Fibroblast of skin of right biceps (primary cell): ENCODE measurements around the gene FBXO46.
A peak's percentile ranks its signal among the peaks of the same experiment; 100 is the strongest.

ENCODE experiments used
- DNase-seq: peaks from one replicate; pipeline ENCODE4 v3.0.0-alpha.2; 2013

Gene FBXO46, protein sequence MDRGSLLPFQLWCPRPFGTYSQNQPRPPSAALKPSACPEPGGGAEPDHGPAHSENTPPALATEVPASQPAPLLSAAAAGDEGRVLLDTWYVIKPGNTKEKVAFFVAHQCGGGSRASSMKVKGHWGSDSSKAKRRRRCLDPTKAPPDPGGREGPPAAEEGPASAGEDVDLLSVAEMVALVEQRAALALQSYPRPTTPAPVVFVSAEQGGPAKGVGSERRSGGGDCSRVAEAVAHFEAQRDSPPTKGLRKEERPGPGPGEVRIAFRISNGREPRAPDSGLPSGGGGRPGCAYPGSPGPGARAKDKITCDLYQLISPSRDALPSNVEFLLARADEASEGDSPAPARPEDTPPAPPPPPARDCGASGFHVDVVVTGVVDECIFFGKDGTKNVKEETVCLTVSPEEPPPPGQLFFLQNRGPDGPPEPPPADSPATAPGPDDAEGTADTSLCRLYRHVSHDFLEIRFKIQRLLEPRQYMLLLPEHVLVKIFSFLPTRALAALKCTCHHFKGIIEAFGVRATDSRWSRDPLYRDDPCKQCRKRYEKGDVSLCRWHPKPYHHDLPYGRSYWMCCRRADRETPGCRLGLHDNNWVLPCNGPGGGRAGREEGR

DNA sequence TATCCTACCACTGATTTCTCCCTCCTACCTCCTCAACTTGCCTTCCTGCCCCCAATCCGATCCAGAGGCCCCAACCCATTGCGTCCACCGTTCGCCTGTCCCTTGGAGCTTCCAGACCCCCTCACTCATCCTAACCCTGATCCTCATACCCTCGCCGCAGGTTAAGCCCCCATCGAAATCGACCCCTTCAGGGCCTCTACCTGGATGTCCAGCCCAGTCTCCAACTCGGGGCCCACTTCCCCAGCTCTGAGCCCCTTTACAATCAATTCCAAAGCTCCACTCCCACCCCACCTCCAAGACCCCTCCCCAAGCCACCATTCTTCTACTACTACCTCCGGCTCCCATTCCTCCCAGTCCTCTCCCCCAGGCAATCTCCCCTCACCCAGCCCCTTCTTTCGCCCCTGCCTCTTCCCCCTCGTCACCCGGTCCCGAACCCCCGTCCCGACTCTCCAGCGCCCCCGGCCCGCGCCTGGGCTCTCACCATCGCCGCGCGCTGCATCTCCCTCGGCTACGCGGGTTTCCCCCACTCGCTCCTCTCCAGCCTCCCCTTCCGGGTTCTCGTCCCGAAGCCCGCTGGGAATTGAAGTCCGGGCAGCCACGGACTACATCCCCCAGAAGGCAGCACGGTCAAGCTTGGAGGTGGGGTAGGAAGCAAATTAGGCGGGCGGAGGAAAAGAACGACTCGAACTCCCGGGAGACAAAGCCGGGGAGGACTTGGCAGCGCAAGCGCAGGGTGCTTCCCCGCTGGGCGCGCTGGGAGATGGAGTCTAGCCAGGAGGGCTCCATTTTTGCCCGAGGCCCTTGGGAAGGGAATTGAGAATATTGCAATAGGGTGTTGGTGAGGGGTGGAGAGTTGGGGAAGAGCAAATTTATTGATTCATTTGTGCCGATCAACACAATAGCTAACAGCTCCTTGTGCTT is at the start of gene FBXO46:
TSS of gene FBXO46 (minus strand) at position 529 of the 921 bp plus-strand sequence. CDS start 17,401 bp downstream, outside the sequence.
- peak; percentile 99 for DNase-seq

DNA sequence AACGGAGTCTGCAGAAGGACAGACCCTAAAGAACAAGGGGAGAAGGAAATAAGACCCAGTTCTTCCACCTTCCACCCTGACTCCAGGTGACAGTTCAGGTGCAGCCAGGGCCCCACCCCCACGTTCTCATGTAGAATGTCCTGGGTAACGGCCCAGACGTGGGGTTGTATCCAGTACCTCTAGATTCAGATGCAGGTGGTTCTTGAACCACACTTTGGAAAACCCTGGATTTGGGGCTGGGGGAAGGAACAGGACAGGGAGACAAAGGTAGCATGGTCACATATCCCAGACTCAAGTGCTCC is 49.4 kb upstream of the FBXO46 start:
- no peak for DNase-seq

GRCh38 chr19:45779231-45780145 is 48.8 kb upstream of the FBXO46 start:
- DNase-seq: peak; percentile 76

- no peak for DNase-seq
Measured at GRCh38 chr19:45778010-45778661, 47.4 kb upstream of the FBXO46 start.

GRCh38 chr19:45777395-45777961 is 46.8 kb upstream of the FBXO46 start:
- no peak for DNase-seq

- DNase-seq: no peak
Measured at GRCh38 chr19:45774765-45775164, 44.1 kb upstream of the FBXO46 start.

- DNase-seq: no peak
Measured at GRCh38 chr19:45773384-45773783, 42.7 kb upstream of the FBXO46 start.

- DNase-seq: no peak
Measured at GRCh38 chr19:45772912-45773311, 42.2 kb upstream of the FBXO46 start.

DNA sequence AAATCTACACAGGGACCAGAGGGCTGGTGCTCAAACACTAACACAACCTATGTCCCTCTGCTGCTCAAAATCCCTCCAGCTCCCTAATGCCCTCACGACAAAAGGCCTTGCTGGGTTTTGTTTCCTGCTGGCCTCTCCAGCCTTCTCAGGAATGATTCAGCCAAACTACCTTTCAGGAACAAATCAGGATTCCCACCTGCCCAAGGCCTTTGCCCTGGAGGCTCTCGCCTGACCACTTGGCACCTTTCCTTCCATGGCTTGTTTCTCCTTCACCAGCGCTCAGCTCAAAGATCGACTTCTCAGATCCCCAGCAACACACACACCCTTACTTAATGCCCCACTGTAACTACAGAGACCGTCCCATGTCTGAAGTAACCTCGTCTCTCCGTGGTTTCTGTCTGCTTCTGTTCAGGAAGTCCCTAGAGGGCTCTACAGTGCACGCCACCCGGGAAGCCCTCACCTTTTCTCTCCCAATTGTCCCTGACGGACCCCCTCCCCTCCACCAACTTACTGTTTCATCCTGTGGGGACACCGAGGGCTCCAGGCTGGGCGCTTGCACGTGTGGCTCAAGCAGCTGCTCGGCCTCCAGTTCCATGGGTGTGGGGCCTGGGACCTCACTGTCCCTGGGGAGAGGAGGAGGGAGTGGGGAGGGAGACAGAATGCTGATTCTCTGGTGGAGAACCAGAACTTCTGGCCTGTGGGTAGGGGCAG is 41.6 kb upstream of the FBXO46 start:
- DNase-seq: no peak

GRCh38 chr19:45771311-45771933 is 40.7 kb upstream of the FBXO46 start:
- DNase-seq: no peak

GRCh38 chr19:45770192-45771101 is 39.8 kb upstream of the FBXO46 start:
- DNase-seq: peak; percentile 98

- DNase-seq: peak; percentile 39
Measured at GRCh38 chr19:45769821-45770191, 39.1 kb upstream of the FBXO46 start.

DNA sequence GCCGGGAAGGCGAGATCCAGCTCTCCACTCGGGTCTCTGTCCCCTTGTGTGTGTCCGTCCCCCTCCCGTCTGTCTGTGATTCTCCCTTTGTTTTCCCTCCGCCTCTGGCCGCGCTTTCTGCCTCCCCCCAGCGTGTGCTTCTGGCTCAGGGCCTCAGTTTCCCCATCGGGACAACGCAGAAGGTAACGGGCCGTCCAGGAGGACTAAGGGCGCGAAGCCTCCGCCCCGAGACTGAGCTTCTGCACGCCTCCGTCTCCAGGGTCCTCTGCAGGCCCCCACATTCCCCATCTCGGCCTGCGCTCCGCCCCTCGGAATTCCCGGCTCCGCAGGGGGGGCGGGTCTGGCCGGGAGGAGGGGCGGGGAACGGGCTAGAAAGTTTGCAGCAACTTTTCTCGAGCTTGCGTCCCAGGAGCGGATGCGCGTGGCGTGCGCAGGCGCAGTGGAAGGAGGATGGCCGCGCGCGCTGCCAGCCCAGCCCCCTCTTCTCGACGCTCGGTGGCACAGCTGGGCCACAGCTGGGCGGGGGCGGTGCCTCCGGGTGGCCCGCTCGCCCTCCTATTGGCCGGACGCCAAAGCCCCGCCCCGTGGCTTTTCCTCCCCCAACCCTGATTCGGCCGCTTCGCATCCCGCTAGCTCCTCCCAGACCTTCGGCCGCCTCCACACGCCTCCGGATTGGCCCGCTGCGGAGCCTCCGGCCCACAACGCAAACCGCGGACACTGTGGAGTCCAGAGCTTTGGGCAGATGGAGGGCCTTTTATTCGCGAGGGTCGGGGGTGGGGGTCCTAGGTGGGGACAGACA is 38.5 kb upstream of the FBXO46 start, which contains the start of gene SIX5:
TSS of gene SIX5 (minus strand) at position 269 of the 799 bp plus-strand sequence. CDS start 408 bp downstream, outside the sequence.
- DNase-seq: peak; percentile 98

GRCh38 chr19:45768655-45768983 is 37.9 kb upstream of the FBXO46 start:
- peak; percentile 50 for DNase-seq

DNA sequence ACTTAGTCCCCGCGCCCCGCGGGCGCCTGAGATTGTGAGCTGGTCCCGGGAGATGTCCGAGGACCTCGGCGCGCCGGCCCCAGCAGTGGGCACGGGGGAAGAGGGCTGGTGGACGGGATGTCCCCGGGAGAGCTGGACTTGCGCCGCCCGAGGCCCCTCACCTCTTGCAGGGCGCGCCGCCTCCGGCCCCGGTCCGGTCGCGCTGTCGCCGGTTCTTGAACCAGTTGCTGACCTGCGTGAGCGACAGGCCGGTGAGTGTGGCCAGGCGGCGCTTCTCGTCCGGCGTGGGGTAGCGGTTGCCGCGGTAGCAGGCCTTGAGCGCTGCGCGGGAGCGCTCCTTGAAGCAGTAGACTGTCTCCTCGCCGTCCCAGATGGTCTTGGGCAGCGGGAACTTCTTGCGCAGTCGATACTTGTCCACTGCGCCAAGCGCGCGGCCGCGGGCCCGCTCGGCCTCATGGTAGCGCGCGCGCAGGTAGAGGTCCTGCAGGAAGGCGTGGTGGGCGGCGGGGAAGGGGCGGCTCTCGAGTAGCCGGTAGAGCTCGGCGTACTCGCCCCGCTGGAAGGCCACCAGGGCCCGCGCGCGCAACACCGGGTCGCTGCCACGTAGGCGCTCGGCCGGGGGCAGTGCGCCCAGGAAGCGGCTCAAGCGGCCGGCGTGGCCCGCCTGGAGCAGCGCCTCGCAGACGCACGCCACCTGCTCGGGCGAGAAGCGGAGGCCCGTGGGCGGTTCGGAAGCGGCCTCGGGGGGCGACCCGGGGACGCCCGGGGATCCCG is 37.4 kb upstream of the FBXO46 start:
- DNase-seq: peak; percentile 66

GRCh38 chr19:45767410-45767880 is 36.7 kb upstream of the FBXO46 start:
- peak; percentile 84 for DNase-seq

DNA sequence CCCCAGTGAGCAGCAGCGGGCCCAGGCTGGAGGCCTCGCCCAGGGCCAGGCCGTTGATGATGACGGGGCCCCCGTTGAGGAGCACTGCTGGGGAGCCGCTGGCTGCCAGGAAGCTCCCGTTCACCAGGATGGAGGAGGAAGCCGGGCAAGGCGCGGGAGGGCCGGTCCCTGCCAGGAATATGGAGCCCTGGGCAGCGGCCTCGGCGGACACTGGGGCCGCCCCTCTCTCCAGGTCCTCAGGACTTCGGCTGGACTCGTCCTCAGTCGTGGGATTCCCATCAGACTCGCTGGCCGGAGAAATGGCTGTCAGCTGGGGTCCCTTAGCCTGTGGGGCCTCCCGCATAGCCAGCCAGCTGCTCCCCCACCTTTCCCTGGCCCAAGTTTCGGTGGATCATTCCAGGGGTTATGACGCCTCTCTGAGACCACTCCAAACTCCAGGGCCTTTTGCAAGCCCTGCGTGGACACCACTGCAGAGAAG is 36.2 kb upstream of the FBXO46 start:
- no peak for DNase-seq
